Tibial nerve (tissue), 4 donors: Measurements from ENCODE around the gene FSIP2. TPM values are rescaled to one million over a fixed set of nuclear protein-coding genes. Genes with fewer than 3 reads are reported as not detected.

ENCODE experiments used
- DNase-seq, 2 donors: peaks; one replicate each; pipeline ENCODE4 v3.0.0-alpha.2; 2019; ENCODE audit warnings: low spot score in 2 of 2
- H3K27ac ChIP-seq, 4 donors: fragments of 200-600 bp; sonication (generic) in 3 of 4; one replicate each; pipeline ENCODE4 v1.5.1; 2017 to 2019; ENCODE audit warnings: mild to moderate bottlenecking in 1 of 4
- H3K27me3 ChIP-seq, 2 donors: fragments of 200-600 bp; sonication (generic) in 1 of 2; one replicate each; pipeline versions ENCODE4 v1.5.1 to v1.6.0; 2017 to 2019
- H3K36me3 ChIP-seq, 3 donors: fragments of 200-600 bp; sonication (generic); one replicate each; pipeline ENCODE4 v1.5.1; 2018 to 2019
- H3K4me1 ChIP-seq, 4 donors: fragments of 200-600 bp; sonication (generic) in 3 of 4; one replicate each; pipeline ENCODE4 v1.5.1; 2017 to 2019
- H3K4me3 ChIP-seq, 4 donors: fragments of 200-600 bp; sonication (generic) in 3 of 4; one replicate each; pipeline ENCODE4 v1.5.1; 2017 to 2019; ENCODE audit warnings: mild to moderate bottlenecking in 1 of 4, moderate library complexity in 1 of 4
- H3K9me3 ChIP-seq, 4 donors: fragments of 200-600 bp; sonication (generic) in 3 of 4; one replicate each; pipeline ENCODE4 v1.5.1; 2017 to 2019
- CTCF ChIP-seq, 5 experiments: fragments of 200-600 bp in 3 of 5; fragments of 450-650 bp in 2 of 5; sonication (generic) in 3 of 5; IDR thresholded peaks; one replicate each; pipeline ENCODE4 v1.5.1; 2016 to 2019; ENCODE audit warnings: antibody characterized with exemption in 5 of 5, mild to moderate bottlenecking in 3 of 5, moderate library complexity in 2 of 5
- EP300 ChIP-seq, 2 donors: sonication (generic); formaldehyde crosslinking; IDR thresholded peaks; one replicate each; pipeline ENCODE4 v1.6.1; 2017; ENCODE audit warnings: antibody characterized with exemption in 2 of 2, mild to moderate bottlenecking in 1 of 2
- POLR2A ChIP-seq, 2 donors: fragments of 450-650 bp; IDR thresholded peaks; one replicate each; pipeline ENCODE4 v1.6.1; 2017; ENCODE audit warnings: antibody characterized with exemption in 2 of 2, mild to moderate bottlenecking in 2 of 2, moderate library complexity in 2 of 2
- WGBS, 2 donors: methylation state at CpG; one replicate each; pipeline ENCODE4 v1.1.5; 2018; 5-methylcytosine and 5-hydroxymethylcytosine counted together
- total RNA-seq, 4 donors: library from RNA; depleted of rRNA; stranded (reverse); fragments of >200 nt; gene quantifications; one replicate each; pipeline ENCODE4 v1.1.0, GENCODE V29; 2016

The FSIP2 gene
- total RNA-seq, result 1 to 10 TPM in 2 of 4 donors, under 1 TPM in 2; 0.60 to 1.5 (median 1.0) TPM

GRCh38 chr2:185738679-185739472, at the start of gene FSIP2:
Gene FSIP2, plus strand, starts transcription at chr2:185738804. Its CDS starts 91 bp downstream, at chr2:185738895.
- Histone ChIP-seq H3K9me3 (peaks cover 0 to 7% (median 0%) of the 10 kb centered on the region in 4 donors), H3K36me3 (no peaks in the 10 kb centered on the region), H3K4me3 (peak within 1 kb of the TSS in 2 of 4 donors; percentile 23 to 48), H3K27me3 (peaks cover 0 to 10% of the 10 kb centered on the region in 2 donors), H3K27ac (no peak within 1 kb of the TSS), H3K4me1 (peaks cover 0 to 10% (median 0%) of the 10 kb centered on the region in 4 donors)
- TF ChIP-seq CTCF (IDR thresholded peaks at IDR 0.05), result peak; percentile 30 to 57 (median 49)
- no peak for TF ChIP-seq POLR2A (IDR thresholded peaks at IDR 0.05)
- peak; percentile 23 to 28 for DNase-seq
- WGBS, 2 donors, result 13 to 24% methylated on average over 27 to 40 of the region's 59 CpGs

GRCh38 chr2:185689906-185690539, 48.6 kb upstream of the FSIP2 start:
- Histone ChIP-seq H3K27me3 (no peaks in the 10 kb centered on the region), H3K9me3 (no peaks in the 10 kb centered on the region), H3K27ac (no peak overlapping the region), H3K4me1 (no peaks in the 10 kb centered on the region), H3K4me3 (no peak overlapping the region), H3K36me3 (no peaks in the 10 kb centered on the region)
- 51 to 56% methylated on average over 3 of the region's 3 CpGs for WGBS, 2 donors
- TF ChIP-seq CTCF (IDR thresholded peaks at IDR 0.05) (no peak), EP300 (IDR thresholded peaks at IDR 0.05) (no peak), POLR2A (IDR thresholded peaks at IDR 0.05) (no peak)
- no peak for DNase-seq

- H3K4me1 ChIP-seq, result no peaks in the 10 kb centered on the region
- no peak overlapping the region for H3K27ac ChIP-seq
- DNase-seq, result no peak
- no peaks in the 10 kb centered on the region for H3K9me3 ChIP-seq
- TF ChIP-seq EP300 (IDR thresholded peaks at IDR 0.05) (no peak), POLR2A (IDR thresholded peaks at IDR 0.05) (no peak), CTCF (IDR thresholded peaks at IDR 0.05) (no peak)
- WGBS, 2 donors, result 33 to 40% methylated on average over 2 of the region's 2 CpGs
- no peaks in the 10 kb centered on the region for H3K36me3 ChIP-seq
- H3K27me3 ChIP-seq, result no peaks in the 10 kb centered on the region
- no peak overlapping the region for H3K4me3 ChIP-seq
Observed at GRCh38 chr2:185695711-185696235, 42.8 kb upstream of the FSIP2 start.

- WGBS, 2 donors, result 56% methylated on average over 4 of the region's 4 CpGs
- Histone ChIP-seq H3K4me1 (no peaks in the 10 kb centered on the region), H3K36me3 (no peaks in the 10 kb centered on the region), H3K27ac (no peak overlapping the region), H3K9me3 (no peaks in the 10 kb centered on the region), H3K4me3 (no peak overlapping the region), H3K27me3 (no peaks in the 10 kb centered on the region)
- no peak for DNase-seq
- TF ChIP-seq POLR2A (IDR thresholded peaks at IDR 0.05) (no peak), EP300 (IDR thresholded peaks at IDR 0.05) (no peak), CTCF (IDR thresholded peaks at IDR 0.05) (no peak)
Observed at GRCh38 chr2:185700883-185701282, 37.7 kb upstream of the FSIP2 start.

GRCh38 chr2:185734658-185735057, 3.9 kb upstream of the FSIP2 start:
- DNase-seq, result no peak
- TF ChIP-seq CTCF (IDR thresholded peaks at IDR 0.05) (no peak), POLR2A (IDR thresholded peaks at IDR 0.05) (no peak), EP300 (IDR thresholded peaks at IDR 0.05) (no peak)

More at GRCh38 chr2:185734658-185735057, 3.9 kb upstream of the FSIP2 start:
- no peaks in the 10 kb centered on the region for H3K36me3 ChIP-seq
- H3K4me3 ChIP-seq, result no peak overlapping the region
- peaks cover 0 to 10% of the 10 kb centered on the region in 2 donors for H3K27me3 ChIP-seq
- peaks cover 0 to 10% (median 0%) of the 10 kb centered on the region in 4 donors for H3K4me1 ChIP-seq
- WGBS, 2 donors, result 77 to 86% methylated on average over 1 of the region's 1 CpG
- peaks cover 0 to 7% (median 0%) of the 10 kb centered on the region in 4 donors for H3K9me3 ChIP-seq
- H3K27ac ChIP-seq, result no peak overlapping the region
